UCSD-AML1 (cell line): ENCODE measurements around the gene CTNND2.

Source experiments
- DNase-seq: peaks from one replicate; lab custom pipeline; 2025; ENCODE audit not compliant: unreplicated experiment; lab: John Stamatoyannopoulos, UW

Gene CTNND2

GRCh38 chr5:10964806-10965205 lies 939.4 kb downstream of the CTNND2 start:
- no peak for DNase-seq

- no peak for DNase-seq
Observed at GRCh38 chr5:10958728-10959127, 945.5 kb downstream of the CTNND2 start.

DNA sequence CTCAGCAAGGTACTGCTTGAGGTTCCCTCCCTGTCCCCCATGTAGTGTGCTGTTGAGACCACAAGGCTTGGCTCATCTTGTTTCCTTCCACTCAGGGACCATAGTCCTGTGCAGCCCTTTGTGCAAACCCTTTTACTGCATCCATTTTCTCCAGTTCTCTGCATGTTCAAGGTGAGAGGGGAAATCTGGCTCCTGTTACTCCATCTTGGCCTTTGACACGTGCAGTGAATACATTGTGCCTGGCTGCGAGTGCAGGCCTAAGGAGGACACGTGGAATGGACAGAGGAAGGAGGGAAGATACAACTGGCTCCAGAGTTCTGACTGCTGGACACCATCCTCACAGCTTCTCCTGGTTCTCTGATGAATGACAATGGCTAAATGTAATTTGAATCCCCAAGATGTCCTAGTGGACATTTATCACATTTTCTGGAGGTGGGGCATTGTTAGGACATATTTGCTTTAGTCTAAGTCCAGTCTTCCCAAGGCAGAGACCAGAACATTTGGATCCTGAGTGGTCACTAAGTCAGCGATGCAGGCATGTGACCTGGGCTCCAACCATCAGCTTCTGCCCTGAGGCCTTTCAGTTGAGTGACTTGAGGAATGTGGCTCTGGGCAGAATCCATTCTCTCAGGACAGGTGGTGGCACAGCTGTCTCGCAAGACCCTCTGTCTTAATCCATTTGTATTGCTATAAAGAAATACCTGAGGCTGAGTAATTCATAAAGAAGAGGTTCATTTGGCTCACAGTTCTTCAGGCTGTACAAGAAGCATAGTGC lies 954.2 kb downstream of the CTNND2 start:
- no peak for DNase-seq

DNA sequence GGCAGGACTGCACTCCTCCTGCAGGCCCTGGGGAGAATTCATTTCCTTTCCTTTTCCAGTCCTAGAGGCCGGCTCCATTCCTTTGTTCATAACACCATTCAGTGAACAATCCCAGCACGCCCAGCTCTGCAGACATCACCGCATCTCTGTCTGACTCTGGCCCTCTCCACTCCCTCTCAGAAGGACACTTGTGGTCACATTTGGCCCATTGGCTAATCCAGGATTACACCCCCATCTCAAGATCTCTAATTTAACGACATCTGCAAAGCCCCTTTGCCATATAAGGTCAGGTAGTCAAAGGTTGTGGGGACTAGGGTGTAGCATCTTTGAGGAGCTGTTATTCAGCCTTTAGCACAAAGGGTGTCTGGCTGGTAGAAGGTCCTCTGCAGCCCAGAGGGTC lies 958.2 kb downstream of the CTNND2 start:
- no peak for DNase-seq

GRCh38 chr5:10941900-10942299 lies 962.3 kb downstream of the CTNND2 start:
- no peak for DNase-seq

DNA sequence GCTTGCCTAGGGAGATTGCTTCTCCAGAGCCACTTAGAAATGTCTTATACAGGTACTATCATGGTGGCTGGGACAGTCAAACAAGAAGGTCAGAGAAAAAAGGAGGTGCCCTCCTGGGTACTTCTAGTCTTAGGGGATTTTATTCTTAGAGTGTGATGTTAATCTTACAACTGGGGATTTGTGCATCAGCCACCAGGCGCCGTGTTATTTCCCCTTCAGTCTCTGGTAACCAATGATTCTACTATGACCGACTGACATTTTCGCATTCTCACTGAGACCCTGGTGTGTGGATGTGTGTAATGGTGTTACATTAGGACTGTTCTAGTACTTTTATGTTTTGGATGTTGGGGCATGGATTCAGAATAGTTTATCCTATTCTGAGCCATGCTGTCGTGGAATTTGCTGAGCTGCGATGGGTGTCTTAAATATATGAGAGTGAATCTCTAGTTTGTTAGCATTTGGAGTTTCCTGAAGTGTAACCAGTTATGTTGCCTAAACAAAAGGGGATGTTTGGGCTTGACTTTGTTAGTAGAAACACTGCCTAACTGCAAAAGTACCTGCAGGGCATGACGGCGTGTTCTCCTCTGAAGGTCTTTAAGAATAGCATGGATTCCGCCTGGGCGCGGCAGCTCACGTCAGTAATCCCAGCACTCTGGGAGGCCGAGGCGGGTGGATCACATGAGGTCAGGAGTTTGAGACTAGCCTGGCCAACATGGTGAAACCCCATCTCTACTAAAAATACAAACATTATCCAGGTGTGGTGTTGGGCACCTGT lies 968.0 kb downstream of the CTNND2 start:
- DNase-seq, result no peak

GRCh38 chr5:10935536-10935935 lies 968.7 kb downstream of the CTNND2 start:
- DNase-seq, result no peak

DNA sequence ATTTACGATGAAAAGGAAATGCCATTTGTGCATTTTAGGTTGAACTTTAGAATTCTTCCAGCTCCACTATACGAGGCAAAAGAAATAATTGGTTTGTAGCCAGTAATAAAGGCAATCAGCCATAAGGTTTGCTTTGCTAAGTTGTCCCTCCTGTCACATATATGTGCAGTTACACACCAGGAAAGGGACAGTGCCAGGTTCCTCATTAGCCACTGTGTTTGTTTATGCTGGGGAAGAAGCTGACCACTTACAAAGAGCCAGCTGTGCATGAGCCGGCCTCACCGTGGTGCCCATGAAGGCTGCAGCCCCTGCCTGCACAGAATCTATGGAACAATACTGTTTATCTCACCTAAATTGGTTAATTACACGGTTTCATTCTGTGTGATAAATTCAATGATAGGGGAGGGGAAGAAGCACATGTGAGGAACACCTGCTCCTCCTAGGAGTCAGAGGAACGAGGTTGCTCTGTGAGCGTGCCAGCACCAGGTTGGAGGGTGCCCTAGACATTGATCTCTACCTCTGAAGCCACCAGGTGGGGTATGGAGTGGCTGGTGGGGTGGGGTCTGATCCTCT lies 969.4 kb downstream of the CTNND2 start:
- no peak for DNase-seq

GRCh38 chr5:10933121-10933520 lies 971.1 kb downstream of the CTNND2 start:
- DNase-seq, result no peak

GRCh38 chr5:10932426-10932825 lies 971.8 kb downstream of the CTNND2 start:
- DNase-seq, result no peak

DNA sequence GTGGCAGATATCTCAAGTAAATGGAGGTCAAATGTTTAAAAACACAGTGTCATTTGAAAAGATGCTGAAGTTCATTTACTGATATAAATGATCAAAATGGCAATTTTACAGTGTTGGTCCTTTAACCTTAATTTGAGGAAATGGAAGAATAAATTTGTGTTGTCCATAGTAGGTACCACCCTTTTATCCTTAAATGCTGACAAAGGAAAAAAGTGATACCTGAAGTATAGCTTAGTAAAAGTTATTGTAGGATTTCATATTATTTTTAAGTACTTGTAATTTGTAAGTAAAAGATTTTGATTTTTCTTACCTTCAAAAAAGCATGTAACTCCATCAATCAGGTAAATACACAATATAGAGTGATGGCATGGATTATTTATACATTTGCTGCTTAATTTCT lies 976.6 kb downstream of the CTNND2 start:
- DNase-seq, result no peak

GRCh38 chr5:10923310-10923709 lies 980.9 kb downstream of the CTNND2 start:
- no peak for DNase-seq
